Endothelial cell of umbilical vein (primary cell): ENCODE results near the gene EPAS1. TPM values are rescaled to one million over a fixed set of nuclear protein-coding genes. Genes with fewer than 3 reads are reported as not detected.

Source experiments
- BruUV-seq: library from RNA; stranded (reverse); fragments of 400-500 nt; replicated peaks from 2 replicates; lab custom pipeline; 2021; lab: Mats Ljungman, UMichigan
- CTCF ChIA-PET: fragments of 300-600, 350-600 bp; sonication (Branson Sonifier 250); formaldehyde crosslinking; loops from one replicate; lab custom pipeline; 2021; ENCODE audit warnings: antibody characterized with exemption, inconsistent platforms; lab: Charles Lee
- POLR2A ChIA-PET: fragments of 300-600, 350-600 bp; sonication (Branson Sonifier 250); formaldehyde crosslinking; loops from one replicate; lab custom pipeline; 2021; ENCODE audit warnings: antibody characterized with exemption, inconsistent platforms; lab: Charles Lee
- DNase-seq: peaks from one replicate; pipeline ENCODE4 v3.0.0-alpha.2; 2011; ENCODE audit warnings: low read depth, low spot score
- FAIRE-seq: peaks from 2 replicates; lab custom pipeline; 2011; peaks lifted over from hg19 to GRCh38; lab: Jason Lieb, UNC
- H2AFZ ChIP-seq: 2 replicates; pipeline ENCODE4 v1.6.0; 2012; ENCODE audit warnings: low read depth, low read length, control low read depth, inconsistent platforms
- H3K27ac ChIP-seq: 2 replicates; pipeline ENCODE4 v1.5.1; 2011; ENCODE audit warnings: low read depth, mild to moderate bottlenecking, control low read depth, low read length, moderate library complexity; ENCODE audit not compliant: insufficient read depth
- H3K27me3 ChIP-seq, 2 experiments: 2 replicates each; pipeline versions ENCODE4 v1.6.0 to v1.6.1; 2011; ENCODE audit warnings: low read length in 2 of 2, mixed read lengths in 1 of 2; ENCODE audit not compliant: control insufficient read depth in 2 of 2, insufficient read depth in 2 of 2
- H3K36me3 ChIP-seq, 2 experiments: 2 replicates in 1 of 2; 3 replicates in 1 of 2; pipeline ENCODE4 v1.5.1; 2011; ENCODE audit warnings: low read length in 2 of 2, mild to moderate bottlenecking in 1 of 2, moderate library complexity in 1 of 2; ENCODE audit not compliant: control insufficient read depth in 2 of 2, insufficient read depth in 2 of 2; ENCODE audit errors: extremely low read depth in 1 of 2
- H3K4me1 ChIP-seq: 3 replicates; pipeline ENCODE4 v1.5.1; 2011; ENCODE audit warnings: mild to moderate bottlenecking, low read length; ENCODE audit not compliant: control insufficient read depth, insufficient read depth; ENCODE audit errors: extremely low read depth
- H3K4me2 ChIP-seq: 2 replicates; pipeline ENCODE4 v1.6.1; 2011; ENCODE audit warnings: low read length, control low read depth, mixed read lengths; ENCODE audit not compliant: insufficient read depth
- H3K4me3 ChIP-seq, 3 experiments: fragments of 200-600 bp in 1 of 3; sonication (generic), shearing (Covaris generic) in 1 of 3; replicated peaks in 1 of 3; 2 replicates each; pipeline ENCODE4 v1.5.1; 2011 to 2016; ENCODE audit warnings: control low read depth in 3 of 3, low read length in 3 of 3, mild to moderate bottlenecking in 2 of 3, inconsistent platforms in 1 of 3, low read depth in 1 of 3, moderate library complexity in 1 of 3; ENCODE audit not compliant: insufficient read depth in 1 of 3
- H3K79me2 ChIP-seq: 2 replicates; pipeline ENCODE4 v1.6.0; 2012; ENCODE audit warnings: low read length, inconsistent platforms; ENCODE audit not compliant: control insufficient read depth, insufficient read depth
- H3K9ac ChIP-seq: replicated peaks from 2 replicates; pipeline ENCODE3; 2011; ENCODE audit warnings: low read length, control low read depth; ENCODE audit not compliant: insufficient read depth; ENCODE audit errors: extremely low read depth
- H3K9me1 ChIP-seq: replicated peaks from 3 replicates; pipeline ENCODE4 v1.6.0; 2011; ENCODE audit warnings: mild to moderate bottlenecking, low read length; ENCODE audit not compliant: control insufficient read depth, insufficient read depth; ENCODE audit errors: extremely low read depth
- H3K9me3 ChIP-seq: replicated peaks from 2 replicates; pipeline ENCODE4 v1.5.1; 2012; ENCODE audit warnings: low read length, inconsistent platforms; ENCODE audit not compliant: control insufficient read depth, insufficient read depth
- H4K20me1 ChIP-seq: replicated peaks from 2 replicates; pipeline ENCODE3; 2011; ENCODE audit warnings: mild to moderate bottlenecking, low read length; ENCODE audit not compliant: control insufficient read depth, insufficient read depth; ENCODE audit errors: extremely low read depth
- EZH2 ChIP-seq: IDR thresholded peaks from 2 replicates; pipeline ENCODE4 v1.6.1; 2012; ENCODE audit warnings: borderline replicate concordance, low read depth, mild to moderate bottlenecking, moderate library complexity, low read length, inconsistent platforms; ENCODE audit not compliant: severe bottlenecking
- FOS ChIP-seq: IDR thresholded peaks from 2 replicates; pipeline ENCODE4 v1.6.1; 2011; ENCODE audit warnings: mild to moderate bottlenecking, low read length, moderate library complexity, borderline replicate concordance; ENCODE audit not compliant: insufficient read depth
- GATA2 ChIP-seq: IDR thresholded peaks from 2 replicates; pipeline ENCODE4 v1.7.0; 2011; ENCODE audit warnings: low read depth, mild to moderate bottlenecking, moderate library complexity, mixed read lengths, low read length; ENCODE audit not compliant: insufficient read length, insufficient read depth
- JUN ChIP-seq: IDR thresholded peaks from 2 replicates; pipeline ENCODE4 v1.6.1; 2011; ENCODE audit warnings: borderline replicate concordance, low read depth; ENCODE audit not compliant: insufficient read length, insufficient read depth
- MYC ChIP-seq: IDR thresholded peaks from one replicate; pipeline ENCODE4 v1.6.1; 2011; ENCODE audit warnings: mild to moderate bottlenecking, low read depth, low read length
- POLR2A ChIP-seq: IDR thresholded peaks from 2 replicates; pipeline ENCODE4 v1.6.1; 2012; ENCODE audit warnings: low read depth, mild to moderate bottlenecking, control low read depth, low read length
- POLR2AphosphoS5 ChIP-seq: IDR thresholded peaks from 2 replicates; pipeline ENCODE4 v1.6.1; 2012; ENCODE audit warnings: low read depth, mild to moderate bottlenecking, control low read depth, low read length, moderate library complexity; ENCODE audit not compliant: insufficient read depth
- dilution Hi-C: fragments of 300-500 bp; cut with MboI; formaldehyde crosslinking; loops from one replicate; pipeline ENCODE4 v1.15.0; 2019; ENCODE audit warnings: low sequenced_read_pairs; ENCODE audit not compliant: extremely low pct_ligation_motif_present
- intact Hi-C: fragments of 100-400 bp; cut with micrococcal nuclease; formaldehyde crosslinking; loops from one replicate; pipeline ENCODE4 v1.10.0; 2022
- polyA plus RNA-seq, 4 experiments: library from polyadenylated mRNA; depleted of rRNA in 3 of 4; stranded (reverse) in 3 of 4; unstranded in 1 of 4; fragments of >200 nt; gene quantifications; 2 replicates each; pipeline versions ENCODE4 v1.2.1 to v1.2.3, GENCODE V29; 2011 to 2012; ENCODE audit warnings: missing spikeins in 1 of 4
- total RNA-seq: library from RNA; stranded (reverse); gene quantifications from 2 replicates; pipeline ENCODE4 v1.2.3, GENCODE V29; 2021
- TF ChIP-seq, protein P1 (sequence below): IDR thresholded peaks from 2 replicates; pipeline ENCODE4 v1.6.1; 2011; ENCODE audit not compliant: insufficient read depth, insufficient read length
- TF ChIP-seq, protein P2 (sequence below), 2 donors: IDR thresholded peaks; 1 replicate in 1 of 2; 2 replicates in 1 of 2; pipeline ENCODE4 v1.5.1; 2011; ENCODE audit warnings: low read length in 2 of 2, mild to moderate bottlenecking in 2 of 2, moderate library complexity in 2 of 2, control low read depth in 1 of 2, inconsistent platforms in 1 of 2, low read depth in 1 of 2; ENCODE audit not compliant: insufficient read depth in 1 of 2; ENCODE audit errors: extremely low read depth in 1 of 2

Gene EPAS1
- total and polyA plus RNA-seq, 2 donors (not counting 3 experiments of a cell fraction or from before 2014, with no cell fraction given) = 229 to 374 TPM

DNA sequence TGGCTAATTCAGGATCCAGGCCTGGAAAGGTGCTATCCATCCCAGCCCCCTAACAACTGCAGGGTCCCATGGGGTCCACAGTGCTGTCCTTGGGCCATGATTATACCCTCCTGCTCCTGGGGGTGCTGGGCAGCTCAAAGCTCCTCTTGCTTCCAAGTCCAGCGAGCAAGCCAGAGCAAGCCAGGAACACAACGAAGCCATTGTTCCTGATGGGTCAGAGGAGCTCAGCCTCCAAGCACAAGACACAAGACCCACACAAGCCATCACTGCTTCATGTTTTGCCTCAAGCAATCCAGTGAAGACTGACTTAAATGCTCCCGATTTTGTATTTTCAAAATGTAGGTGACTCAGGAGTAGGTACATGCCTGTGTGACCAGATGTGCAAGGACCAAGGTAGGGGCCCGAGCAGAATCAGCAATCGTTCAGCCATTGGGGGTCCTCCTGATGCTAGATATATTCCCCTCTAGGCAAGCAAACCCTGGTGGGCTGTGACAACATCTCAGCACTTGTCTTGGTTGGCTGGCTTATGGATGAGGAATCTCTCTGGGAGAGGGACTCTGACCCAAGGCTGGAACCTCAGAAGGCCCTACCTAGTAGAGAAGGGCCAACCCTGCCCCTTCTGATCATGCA lies 90.8 kb downstream of the EPAS1 start:
- Histone ChIP-seq H3K4me3 (no peak overlapping the region), H3K27me3 (no peaks in the 10 kb centered on the region), H3K4me2 (no peak overlapping the region), H3K79me2 (no peaks in the 10 kb centered on the region), H2AFZ (no peak overlapping the region), H3K36me3 (peaks cover 16 to 33% of the 10 kb centered on the region in 2 experiments), H3K9me3 (no peaks in the 10 kb centered on the region), H4K20me1 (no peaks in the 10 kb centered on the region), H3K4me1 (no peaks in the 10 kb centered on the region), H3K27ac (no peak overlapping the region), H3K9me1 (no peaks in the 10 kb centered on the region), H3K9ac (no peak overlapping the region)
- ChIA-PET POLR2A (no interaction called here), CTCF (no interaction called here)
- TF ChIP-seq JUN (no peak), POLR2AphosphoS5 (no peak), EZH2 (no peak), FOS (no peak), GATA2 (no peak), MYC (no peak), POLR2A (no peak)
- TF ChIP-seq, protein P1, sequence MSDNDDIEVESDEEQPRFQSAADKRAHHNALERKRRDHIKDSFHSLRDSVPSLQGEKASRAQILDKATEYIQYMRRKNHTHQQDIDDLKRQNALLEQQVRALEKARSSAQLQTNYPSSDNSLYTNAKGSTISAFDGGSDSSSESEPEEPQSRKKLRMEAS = no peak
- TF ChIP-seq, protein P2, sequence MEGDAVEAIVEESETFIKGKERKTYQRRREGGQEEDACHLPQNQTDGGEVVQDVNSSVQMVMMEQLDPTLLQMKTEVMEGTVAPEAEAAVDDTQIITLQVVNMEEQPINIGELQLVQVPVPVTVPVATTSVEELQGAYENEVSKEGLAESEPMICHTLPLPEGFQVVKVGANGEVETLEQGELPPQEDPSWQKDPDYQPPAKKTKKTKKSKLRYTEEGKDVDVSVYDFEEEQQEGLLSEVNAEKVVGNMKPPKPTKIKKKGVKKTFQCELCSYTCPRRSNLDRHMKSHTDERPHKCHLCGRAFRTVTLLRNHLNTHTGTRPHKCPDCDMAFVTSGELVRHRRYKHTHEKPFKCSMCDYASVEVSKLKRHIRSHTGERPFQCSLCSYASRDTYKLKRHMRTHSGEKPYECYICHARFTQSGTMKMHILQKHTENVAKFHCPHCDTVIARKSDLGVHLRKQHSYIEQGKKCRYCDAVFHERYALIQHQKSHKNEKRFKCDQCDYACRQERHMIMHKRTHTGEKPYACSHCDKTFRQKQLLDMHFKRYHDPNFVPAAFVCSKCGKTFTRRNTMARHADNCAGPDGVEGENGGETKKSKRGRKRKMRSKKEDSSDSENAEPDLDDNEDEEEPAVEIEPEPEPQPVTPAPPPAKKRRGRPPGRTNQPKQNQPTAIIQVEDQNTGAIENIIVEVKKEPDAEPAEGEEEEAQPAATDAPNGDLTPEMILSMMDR (IDR thresholded peaks at IDR 0.05; ENCODE audit: extremely low read depth in 1 of 2, insufficient read depth in 1 of 2, low read depth in 1 of 2, low read length in 2 of 2) = no peak
- DNase-seq (no peak), FAIRE-seq (no peak)
- BruUV-seq = no TSS peak
- intact Hi-C loops = no loop called here
- dilution Hi-C loops = no loop called here
